GM18858 (cell line): Measurements from ENCODE around the gene MR1.
"Not testable (repeated sequence)": the region's sequence is repeated elsewhere in the genome, so short reads cannot be mapped to it uniquely, and the experiment has no call there.

Experiments
- ATAC-seq: cut with Tn5 transposase; IDR thresholded peaks from one replicate; pipeline ENCODE4 v1.9.1; 2021; ENCODE audit not compliant: unreplicated experiment

The MR1 gene

GRCh38 chr1:181028615-181029014 is 5.2 kb upstream of the MR1 start:
- ATAC-seq = no peak

GRCh38 chr1:181032535-181032934 is 1.2 kb upstream of the MR1 start:
- ATAC-seq = no peak

GRCh38 chr1:181033128-181033798 is 520 bp upstream of the MR1 start:
- ATAC-seq = peak; percentile 21

GRCh38 chr1:181035210-181035609 is 1.4 kb downstream of the MR1 start:
- not testable (repeated sequence) for ATAC-seq

GRCh38 chr1:181036107-181036836 is 2.5 kb downstream of the MR1 start:
- no peak for ATAC-seq

- no peak for ATAC-seq
Observed at GRCh38 chr1:181037386-181037785, 3.6 kb downstream of the MR1 start.

GRCh38 chr1:181038399-181038873 is 4.7 kb downstream of the MR1 start:
- ATAC-seq = no peak

- ATAC-seq = no peak
Observed at GRCh38 chr1:181040284-181040865, 6.6 kb downstream of the MR1 start.

- no peak for ATAC-seq
Observed at GRCh38 chr1:181043025-181043888, 9.5 kb downstream of the MR1 start.

- ATAC-seq = peak; percentile 71
Observed at GRCh38 chr1:181044449-181044966, 10.7 kb downstream of the MR1 start.

- not testable (repeated sequence) for ATAC-seq
Observed at GRCh38 chr1:181045946-181046345, 12.2 kb downstream of the MR1 start.

GRCh38 chr1:181049378-181049777 is 15.6 kb downstream of the MR1 start:
- ATAC-seq = no peak

- no peak for ATAC-seq
Observed at GRCh38 chr1:181050922-181051321, 17.1 kb downstream of the MR1 start.

- ATAC-seq = no peak
Observed at GRCh38 chr1:181056560-181056959, 22.8 kb downstream of the MR1 start.

GRCh38 chr1:181057079-181057478 is 23.3 kb downstream of the MR1 start:
- ATAC-seq = no peak

- no peak for ATAC-seq
Observed at GRCh38 chr1:181059435-181059834, 25.7 kb downstream of the MR1 start.

- no peak for ATAC-seq
Observed at GRCh38 chr1:181060066-181060465, 26.3 kb downstream of the MR1 start.

GRCh38 chr1:181060947-181061346 is 27.2 kb downstream of the MR1 start:
- ATAC-seq = not testable (repeated sequence)

- ATAC-seq = no peak
Observed at GRCh38 chr1:181061487-181061886, 27.7 kb downstream of the MR1 start.

GRCh38 chr1:181061891-181062835 is 28.4 kb downstream of the MR1 start:
- ATAC-seq = peak; percentile 69
